Measurements from ENCODE around the gene CNNM1. TPM values are rescaled to one million over a fixed set of nuclear protein-coding genes. Genes with fewer than 3 reads are reported as not detected.

The CNNM1 gene
- total and polyA plus RNA-seq, 2 donors (not counting 1 experiment from before 2014, with no cell fraction given), result not detected

GRCh38 chr10:99318475-99318874 lies 10.7 kb upstream of the CNNM1 start:
- DNase-seq (no peak), ATAC-seq (ENCODE audit: low read depth) (no peak)
- H3K27ac Mint-ChIP-seq, result no peak overlapping the region
- peaks cover 26% of the 10 kb centered on the region for H3K27me3 Mint-ChIP-seq
- CTCF ChIA-PET, result no interaction called here
- no peaks in the 10 kb centered on the region for H3K79me2 ChIP-seq (ENCODE audit: control insufficient read depth, insufficient read depth, low read length)
- H3K27ac ChIP-seq (ENCODE audit: low read length in 2 of 2), result no peak overlapping the region
- intact Hi-C loops (cut with micrococcal nuclease), result no loop called here
- no peak overlapping the region for H3K4me2 ChIP-seq (replicated peaks; ENCODE audit: low read depth, low read length, poor library complexity, severe bottlenecking)
- WGBS (ENCODE audit: insufficient coverage), result no CpG with 5 or more reads among the region's 2 CpGs
- H3K9me3 ChIP-seq (ENCODE audit: control extremely low read depth in 1 of 3, control insufficient read depth in 2 of 3, insufficient read depth in 1 of 3, low read length in 2 of 3), result no peaks in the 10 kb centered on the region
- no peak for TF ChIP-seq EZH2 (IDR thresholded peaks at IDR 0.05; ENCODE audit: borderline replicate concordance, insufficient read depth, low read depth, low read length, poor library complexity, severe bottlenecking)
- TF ChIP-seq CTCF (IDR thresholded peaks at IDR 0.05), result no peak
- no peak overlapping the region for H2AFZ ChIP-seq (ENCODE audit: insufficient read depth, low read depth, low read length, poor library complexity, severe bottlenecking)
- H3K4me1 ChIP-seq (ENCODE audit: control insufficient read depth in 2 of 2, insufficient read depth in 2 of 2, low read length in 2 of 2), result no peaks in the 10 kb centered on the region
- no peaks in the 10 kb centered on the region for H3K9me3 Mint-ChIP-seq (ENCODE audit: insufficient read depth)
- H3K36me3 ChIP-seq (replicated peaks in 1 of 2; ENCODE audit: control extremely low read depth in 1 of 2, control insufficient read depth in 1 of 2, extremely low read depth in 1 of 2, insufficient read depth in 2 of 2, low read length in 1 of 2), result no peaks in the 10 kb centered on the region
- no peak overlapping the region for H3K4me3 ChIP-seq (ENCODE audit: control extremely low read depth in 1 of 5, extremely low read depth in 1 of 5, insufficient read depth in 1 of 5, low read depth in 2 of 5, low read length in 4 of 5)
- POLR2A ChIA-PET, result no interaction called here
- H4K20me1 ChIP-seq (ENCODE audit: control insufficient read depth, insufficient read depth, low read length, poor library complexity, severe bottlenecking), result no peaks in the 10 kb centered on the region
- H3K27me3 ChIP-seq (replicated peaks in 1 of 4; ENCODE audit: control extremely low read depth in 1 of 4, control insufficient read depth in 3 of 4, insufficient read depth in 4 of 4, low read length in 3 of 4), result peaks cover 0 to 3% (median 0%) of the 10 kb centered on the region in 4 experiments
- H3K4me3 Mint-ChIP-seq, result no peak overlapping the region
- no peaks in the 10 kb centered on the region for H3K4me1 Mint-ChIP-seq
- no peak overlapping the region for H3K9ac ChIP-seq (ENCODE audit: low read length)

- Histone ChIP-seq H3K9me3 (ENCODE audit: control extremely low read depth in 1 of 3, control insufficient read depth in 2 of 3, insufficient read depth in 1 of 3, low read length in 2 of 3) (peaks cover 0 to 13% (median 0%) of the 10 kb centered on the region in 3 donors), H3K79me2 (ENCODE audit: control insufficient read depth, insufficient read depth, low read length) (no peaks in the 10 kb centered on the region), H3K4me2 (replicated peaks; ENCODE audit: low read depth, low read length, poor library complexity, severe bottlenecking) (no peak overlapping the region), H3K27ac (ENCODE audit: low read length in 2 of 2) (no peak overlapping the region), H4K20me1 (ENCODE audit: control insufficient read depth, insufficient read depth, low read length, poor library complexity, severe bottlenecking) (no peaks in the 10 kb centered on the region), H2AFZ (ENCODE audit: insufficient read depth, low read depth, low read length, poor library complexity, severe bottlenecking) (no peak overlapping the region), H3K36me3 (replicated peaks in 1 of 2; ENCODE audit: control extremely low read depth in 1 of 2, control insufficient read depth in 1 of 2, extremely low read depth in 1 of 2, insufficient read depth in 2 of 2, low read length in 1 of 2) (no peaks in the 10 kb centered on the region), H3K4me3 (ENCODE audit: control extremely low read depth in 1 of 5, extremely low read depth in 1 of 5, insufficient read depth in 1 of 5, low read depth in 2 of 5, low read length in 4 of 5) (no peak overlapping the region), H3K27me3 (replicated peaks in 1 of 4; ENCODE audit: control extremely low read depth in 1 of 4, control insufficient read depth in 3 of 4, insufficient read depth in 4 of 4, low read length in 3 of 4) (peaks cover 0 to 13% (median 6%) of the 10 kb centered on the region in 4 experiments), H3K4me1 (ENCODE audit: control insufficient read depth in 2 of 2, insufficient read depth in 2 of 2, low read length in 2 of 2) (peaks cover 8 to 9% of the 10 kb centered on the region in 2 donors), H3K9ac (ENCODE audit: low read length) (no peak overlapping the region)
- DNase-seq (no peak), ATAC-seq (ENCODE audit: low read depth) (no peak)
- no CpG with 5 or more reads among the region's 1 CpG for WGBS (ENCODE audit: insufficient coverage)
- H3K4me3 Mint-ChIP-seq, result no peak overlapping the region
- H3K27ac Mint-ChIP-seq, result no peak overlapping the region
- H3K9me3 Mint-ChIP-seq (ENCODE audit: insufficient read depth), result no peaks in the 10 kb centered on the region
- H3K27me3 Mint-ChIP-seq, result peaks cover 34% of the 10 kb centered on the region
- ChIA-PET POLR2A (no interaction called here), CTCF (interaction anchor here (1.0 kb wide), 1 partner anchor 12 kb away, joined by 3 read pairs; no protein-coding TSS in a partner anchor)
- H3K4me1 Mint-ChIP-seq, result peaks cover 4% of the 10 kb centered on the region
- intact Hi-C loops (cut with micrococcal nuclease), result no loop called here
- TF ChIP-seq EZH2 (IDR thresholded peaks at IDR 0.05; ENCODE audit: borderline replicate concordance, insufficient read depth, low read depth, low read length, poor library complexity, severe bottlenecking), result no peak
- TF ChIP-seq CTCF (IDR thresholded peaks at IDR 0.05), result no peak
These were observed 3.9 kb upstream of the CNNM1 start for GRCh38 chr10:99325281-99325680.

All from B cell (primary cell).